Endometrial microvascular endothelial cells (primary cell): Measurements from ENCODE around the gene TAGLN. TPM values are rescaled to one million over a fixed set of nuclear protein-coding genes. Genes with fewer than 3 reads are reported as not detected.
"Not testable (repeated sequence)": the region's sequence is repeated elsewhere in the genome, so short reads cannot be mapped to it uniquely, and the experiment has no call there.

Source experiments
- in situ Hi-C: cut with HindIII; loops from 2 replicates; pipeline ENCODE4 v1.10.0; 2017; ENCODE audit warnings: low sequenced_read_pairs, low pct_unique_long_range_greater_than_20kb; ENCODE audit errors: inconsistent ontology term
- total RNA-seq: library from RNA; depleted of rRNA; stranded (reverse); fragments of >200 nt; gene quantifications from one replicate; pipeline ENCODE4 v1.2.3, GENCODE V29; 2015; ENCODE audit errors: inconsistent ontology term

The TAGLN gene
- total RNA-seq, 1 donor from 2014 or later, result 110 TPM

GRCh38 chr11:117179048-117179999, 19.8 kb upstream of the TAGLN start:
- in situ Hi-C loops, result loop anchor here (10.0 kb wide), 1 partner anchor 45 kb away; no protein-coding TSS in a partner anchor

- in situ Hi-C loops, result no loop called here
Measured at GRCh38 chr11:117180020-117180419, 19.1 kb upstream of the TAGLN start.

- in situ Hi-C loops, result no loop called here
Measured at GRCh38 chr11:117180661-117181585, 18.2 kb upstream of the TAGLN start.

- in situ Hi-C loops, result no loop called here
Measured at GRCh38 chr11:117181586-117182550, 17.3 kb upstream of the TAGLN start.

GRCh38 chr11:117182551-117182935, 16.6 kb upstream of the TAGLN start:
- in situ Hi-C loops, result no loop called here

GRCh38 chr11:117183178-117183577, 16.0 kb upstream of the TAGLN start:
- in situ Hi-C loops, result not testable (repeated sequence)

- in situ Hi-C loops, result no loop called here
Measured at GRCh38 chr11:117183724-117184349, 15.3 kb upstream of the TAGLN start.

GRCh38 chr11:117185736-117186430, 13.3 kb upstream of the TAGLN start:
- in situ Hi-C loops, result no loop called here

- in situ Hi-C loops, result no loop called here
Measured at GRCh38 chr11:117186431-117186761, 12.8 kb upstream of the TAGLN start.

GRCh38 chr11:117187007-117187406, 12.2 kb upstream of the TAGLN start:
- in situ Hi-C loops, result no loop called here

- in situ Hi-C loops, result no loop called here
Measured at GRCh38 chr11:117187428-117187798, 11.8 kb upstream of the TAGLN start.

- in situ Hi-C loops, result no loop called here
Measured at GRCh38 chr11:117187799-117188481, 11.2 kb upstream of the TAGLN start.

- in situ Hi-C loops, result no loop called here
Measured at GRCh38 chr11:117188620-117189081, 10.5 kb upstream of the TAGLN start.

GRCh38 chr11:117189191-117189940, 9.8 kb upstream of the TAGLN start:
- in situ Hi-C loops, result no loop called here

- in situ Hi-C loops, result no loop called here
Measured at GRCh38 chr11:117189941-117190544, 9.1 kb upstream of the TAGLN start.
